Urinary bladder (tissue), 4 donors: ENCODE results near the gene AMBN. TPM values are rescaled to one million over a fixed set of nuclear protein-coding genes. Genes with fewer than 3 reads are reported as not detected.
"Not testable (repeated sequence)": the region's sequence is repeated elsewhere in the genome, so short reads cannot be mapped to it uniquely, and the experiment has no call there.

Experiments
- DNase-seq: peaks from one replicate; pipeline ENCODE4 v3.0.0-alpha.2; 2015; ENCODE audit errors: extremely low spot score
- H3K27ac ChIP-seq: one replicate; pipeline ENCODE4 v1.5.1; 2013; ENCODE audit warnings: low read depth, mild to moderate bottlenecking, moderate library complexity
- H3K36me3 ChIP-seq: one replicate; pipeline ENCODE4 v1.6.1; 2013; ENCODE audit warnings: mild to moderate bottlenecking, moderate library complexity; ENCODE audit not compliant: insufficient read depth
- H3K4me1 ChIP-seq: one replicate; pipeline ENCODE4 v1.6.1; 2013; ENCODE audit warnings: mild to moderate bottlenecking, moderate library complexity; ENCODE audit not compliant: insufficient read depth
- H3K4me3 ChIP-seq: one replicate; pipeline ENCODE4 v1.5.1; 2013; ENCODE audit warnings: low read depth, low read length
- WGBS: extraction: QIAGEN DNeasy Blood & Tissue Kit; methylation state at CpG from one replicate; pipeline ENCODE4 v1.1.7; 2013; 5-methylcytosine and 5-hydroxymethylcytosine counted together
- polyA plus RNA-seq: library from polyadenylated mRNA; stranded (reverse); fragments of 200-250 nt; gene quantifications from one replicate; pipeline ENCODE4 v1.2.3, GENCODE V29; 2013
- total RNA-seq: library from RNA; depleted of rRNA; stranded (reverse); fragments of >200 nt; gene quantifications from one replicate; pipeline ENCODE4 v1.2.3, GENCODE V29; 2014
- donor health status: healthy with polysubstance abuse.
- donor health status: healthy.

The AMBN gene
- total and polyA plus RNA-seq, 2 donors = not detected

- Histone ChIP-seq H3K4me1 (no peaks in the 10 kb centered on the region), H3K27ac (no peak overlapping the region), H3K36me3 (no peaks in the 10 kb centered on the region), H3K4me3 (no peak overlapping the region)
- no peak for DNase-seq
- WGBS = 52% methylated on average over 1 of the region's 1 CpG
These were observed 32.3 kb downstream of the AMBN start for GRCh38 chr4:70624226-70624793.

- H3K27ac ChIP-seq = no peak overlapping the region
- no peak for DNase-seq
- no peaks in the 10 kb centered on the region for H3K36me3 ChIP-seq
- no peaks in the 10 kb centered on the region for H3K4me1 ChIP-seq
- 70% methylated on average over 1 of the region's 1 CpG for WGBS
- H3K4me3 ChIP-seq = no peak overlapping the region
These were observed 35.6 kb downstream of the AMBN start for GRCh38 chr4:70627620-70628019.

GRCh38 chr4:70628444-70628843, 36.4 kb downstream of the AMBN start, which contains the start of gene ENAM:
Gene ENAM (plus strand): TSS chr4:70628744. CDS start chr4:70629501, 757 bp downstream.
- 90% methylated on average over 2 of the region's 2 CpGs for WGBS
- Histone ChIP-seq H3K4me1 (no peaks in the 10 kb centered on the region), H3K36me3 (no peaks in the 10 kb centered on the region), H3K27ac (no peak within 1 kb of the TSS), H3K4me3 (no peak within 1 kb of the TSS)
- no peak for DNase-seq

DNA sequence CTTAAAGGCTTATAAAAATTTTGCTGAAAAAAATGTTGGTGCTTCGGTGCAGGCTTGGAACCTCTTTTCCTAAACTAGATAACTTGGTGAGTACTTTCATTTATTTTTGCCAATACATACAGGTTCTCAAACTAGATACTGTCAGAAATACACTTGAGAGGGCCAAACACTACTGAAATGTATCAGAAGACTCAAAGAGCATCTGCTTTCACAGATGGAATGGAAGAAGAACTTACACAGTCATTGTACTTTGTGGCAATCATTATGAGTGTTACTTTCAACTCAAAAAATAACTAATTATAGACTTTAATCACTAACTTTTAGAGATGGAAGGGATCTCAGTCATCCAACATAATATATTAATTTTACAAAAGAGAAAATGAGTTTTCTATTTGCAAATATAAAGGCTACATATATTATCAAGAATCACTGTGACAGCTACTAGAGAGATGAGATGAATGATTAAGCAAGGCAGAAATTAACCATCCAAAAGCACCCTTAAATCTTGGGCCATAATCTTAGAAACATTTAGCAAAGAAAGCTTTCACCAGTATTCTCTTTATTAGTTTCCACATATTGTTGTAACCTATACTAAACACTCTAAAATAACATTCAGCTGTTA, 37.5 kb downstream of the AMBN start:
- Histone ChIP-seq H3K4me3 (no peak overlapping the region), H3K27ac (no peak overlapping the region), H3K4me1 (no peaks in the 10 kb centered on the region), H3K36me3 (no peaks in the 10 kb centered on the region)
- 95% methylated on average over 1 of the region's 1 CpG for WGBS
- DNase-seq = no peak

DNA sequence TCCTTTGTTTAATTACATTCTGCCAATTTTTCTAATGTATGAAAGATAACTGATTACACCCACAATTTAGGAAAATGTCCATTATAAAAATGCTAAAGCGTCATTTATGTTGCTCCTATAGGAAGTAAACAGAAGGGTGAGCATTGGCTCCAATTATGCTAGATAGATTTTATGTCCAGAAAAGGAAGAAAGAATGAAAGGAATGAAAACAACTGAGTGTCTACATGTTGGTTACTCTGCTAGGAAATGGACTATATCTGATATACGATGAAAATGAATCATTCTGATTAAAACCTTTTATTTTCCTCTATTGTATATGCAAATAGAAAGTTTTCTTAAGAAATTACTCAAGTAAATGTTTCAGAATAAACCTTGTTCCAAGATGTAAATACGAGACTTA, 38.1 kb downstream of the AMBN start:
- Histone ChIP-seq H3K36me3 (no peaks in the 10 kb centered on the region), H3K27ac (no peak overlapping the region), H3K4me1 (no peaks in the 10 kb centered on the region), H3K4me3 (no peak overlapping the region)
- 57% methylated on average over 3 of the region's 3 CpGs for WGBS
- DNase-seq = no peak

DNA sequence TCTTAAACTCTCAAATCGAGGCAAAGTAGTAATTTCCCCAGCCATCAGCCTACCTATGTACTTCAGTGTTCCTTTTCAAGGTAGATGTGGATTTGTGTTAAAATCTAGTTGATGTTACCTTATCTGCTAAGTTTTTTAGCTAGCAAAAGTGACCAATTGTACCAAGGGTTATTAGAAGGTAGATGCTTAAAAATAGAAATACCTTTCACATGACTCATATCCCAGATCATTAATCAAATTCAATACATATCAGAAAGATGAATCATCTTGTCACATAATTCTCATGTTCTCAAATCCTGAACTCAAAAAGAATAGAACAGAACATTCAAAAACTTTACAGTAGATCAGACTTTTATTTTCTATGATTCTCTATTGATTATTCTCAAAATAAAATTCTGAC, 40.0 kb downstream of the AMBN start:
- Histone ChIP-seq H3K4me3 (no peak overlapping the region), H3K36me3 (no peaks in the 10 kb centered on the region)
- 87% methylated on average over 1 of the region's 1 CpG for WGBS

GRCh38 chr4:70634482-70634881, 42.4 kb downstream of the AMBN start:
- Histone ChIP-seq H3K36me3 (no peaks in the 10 kb centered on the region), H3K4me1 (no peaks in the 10 kb centered on the region)
- WGBS = 88% methylated on average over 5 of the region's 5 CpGs

More for the DNA sequence above, 40.0 kb downstream of the AMBN start:
- DNase-seq = no peak
- no peak overlapping the region for H3K27ac ChIP-seq
- H3K4me1 ChIP-seq = no peaks in the 10 kb centered on the region

DNA sequence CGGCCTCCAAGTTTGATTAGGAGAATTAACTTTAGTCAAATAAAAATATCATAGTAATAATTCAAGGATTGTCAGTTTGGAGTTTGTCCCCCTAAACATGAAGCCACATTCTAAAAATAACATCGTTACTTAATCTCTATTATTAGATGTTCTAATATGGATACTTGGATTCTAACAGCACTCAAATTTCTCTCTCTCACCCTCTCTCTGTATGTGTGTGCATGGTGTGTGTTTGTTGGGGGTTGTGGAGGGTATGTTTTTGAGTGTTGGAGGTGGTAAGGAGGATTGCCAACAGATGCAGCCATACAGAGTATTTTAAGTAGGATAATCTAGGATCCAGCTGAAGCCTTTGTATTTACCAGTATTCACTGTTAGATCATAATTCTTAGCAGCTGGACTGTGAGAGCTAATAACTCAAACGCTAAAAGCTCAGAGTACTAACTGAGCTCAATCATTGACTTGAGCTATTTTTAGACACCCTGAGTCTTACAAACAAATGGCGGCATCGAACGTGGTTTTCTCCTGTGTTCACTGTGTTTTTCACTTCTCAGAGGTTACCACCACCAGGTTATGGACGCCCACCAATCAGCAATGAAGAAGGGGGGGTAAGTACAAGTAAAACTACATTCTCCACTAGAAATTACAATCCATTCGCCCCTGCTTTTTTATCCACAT, 45.3 kb downstream of the AMBN start:
- H3K36me3 ChIP-seq = no peaks in the 10 kb centered on the region
- H3K4me3 ChIP-seq = no peak overlapping the region
- 30% methylated on average over 8 of the region's 8 CpGs for WGBS
- no peak for DNase-seq
- no peaks in the 10 kb centered on the region for H3K4me1 ChIP-seq
- no peak overlapping the region for H3K27ac ChIP-seq

More at GRCh38 chr4:70634482-70634881, 42.4 kb downstream of the AMBN start:
- no peak overlapping the region for H3K4me3 ChIP-seq
- H3K27ac ChIP-seq = no peak overlapping the region
- DNase-seq = no peak

DNA sequence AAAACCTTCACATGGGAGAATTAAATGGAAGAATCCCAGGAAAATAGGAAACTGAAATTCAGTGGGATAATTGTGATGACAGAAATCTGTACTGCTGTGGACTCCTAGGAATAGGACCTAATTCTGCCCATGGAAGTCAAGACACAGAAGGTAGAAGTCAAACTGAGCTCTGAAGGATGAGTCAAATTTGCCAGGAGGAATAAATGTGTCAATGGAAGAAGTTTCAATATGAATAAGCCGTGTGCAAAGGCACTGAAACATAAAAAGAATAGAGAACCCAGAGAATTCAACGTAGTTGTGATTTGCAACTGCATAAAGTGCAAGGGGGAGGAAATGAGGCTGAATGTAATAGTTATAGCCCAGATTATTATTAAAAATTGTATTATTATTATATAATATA, 48.1 kb downstream of the AMBN start:
- Histone ChIP-seq H3K4me1 (no peaks in the 10 kb centered on the region), H3K36me3 (no peaks in the 10 kb centered on the region), H3K27ac (no peak overlapping the region), H3K4me3 (no peak overlapping the region)
- WGBS = 76% methylated on average over 2 of the region's 2 CpGs
- no peak for DNase-seq

DNA sequence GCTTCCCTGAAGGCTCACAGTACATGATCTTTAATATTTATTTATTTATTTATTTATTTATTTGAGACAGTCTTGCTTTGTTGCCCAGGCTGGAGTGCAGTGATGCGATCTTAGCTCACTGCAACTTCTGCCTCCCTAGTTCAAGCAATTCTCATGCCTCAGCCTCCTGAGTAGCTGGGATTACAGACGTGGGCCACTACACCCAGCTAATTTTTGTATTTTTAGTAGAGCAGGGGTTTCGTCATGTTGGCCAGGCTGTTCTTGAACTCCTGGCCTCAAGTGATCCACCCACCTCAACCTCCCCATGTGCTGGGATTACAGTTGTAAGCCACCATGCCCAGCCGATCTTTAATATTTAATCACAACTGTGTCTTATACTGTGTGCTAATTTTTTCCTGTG, 58.7 kb downstream of the AMBN start:
- WGBS = 79% methylated on average over 4 of the region's 4 CpGs
- not testable (repeated sequence) for DNase-seq, H3K4me1 ChIP-seq

GRCh38 chr4:70651864-70652506, 59.9 kb downstream of the AMBN start:
- Histone ChIP-seq H3K4me1 (no peaks in the 10 kb centered on the region), H3K36me3 (no peaks in the 10 kb centered on the region), H3K4me3 (no peak overlapping the region), H3K27ac (no peak overlapping the region)
- no peak for DNase-seq
- 8% methylated on average over 4 of the region's 4 CpGs for WGBS

More for the DNA sequence above, 58.7 kb downstream of the AMBN start:
- not testable (repeated sequence) for H3K27ac ChIP-seq, H3K4me3 ChIP-seq, H3K36me3 ChIP-seq

- no peaks in the 10 kb centered on the region for H3K4me1 ChIP-seq
- no peaks in the 10 kb centered on the region for H3K36me3 ChIP-seq
- no peak overlapping the region for H3K4me3 ChIP-seq
- H3K27ac ChIP-seq = no peak overlapping the region
- no peak for DNase-seq
- WGBS = 57% methylated on average over 5 of the region's 5 CpGs
These were observed 62.6 kb downstream of the AMBN start for GRCh38 chr4:70654605-70655011.
